Trophoblast cell (in vitro differentiated cells and primary cell): Measurements from ENCODE around the gene KDM4C.
A peak's percentile ranks its signal among the peaks of the same experiment; 100 is the strongest.

Source experiments
- DNase-seq, 2 donors: peaks; one replicate each; pipeline ENCODE4 v3.0.0-alpha.2; 2016
- H2AFZ ChIP-seq: 2 replicates; pipeline ENCODE4 v1.6.1; 2013; ENCODE audit warnings: low read length, moderate library complexity, mild to moderate bottlenecking; ENCODE audit not compliant: insufficient read depth, poor library complexity
- H2AK5ac ChIP-seq: 2 replicates; pipeline ENCODE4 v1.6.1; 2013; ENCODE audit warnings: mild to moderate bottlenecking, low read length
- H2BK120ac ChIP-seq: 2 replicates; pipeline ENCODE4 v1.6.1; 2013; ENCODE audit warnings: low read length, mild to moderate bottlenecking, moderate library complexity; ENCODE audit not compliant: insufficient read depth, poor library complexity
- H2BK12ac ChIP-seq: 2 replicates; pipeline ENCODE4 v1.6.1; 2013; ENCODE audit warnings: mild to moderate bottlenecking, low read length, moderate library complexity
- H2BK5ac ChIP-seq: 2 replicates; pipeline ENCODE4 v1.6.1; 2013; ENCODE audit warnings: low read length, low read depth, moderate library complexity, mild to moderate bottlenecking; ENCODE audit not compliant: poor library complexity
- H3K14ac ChIP-seq: 2 replicates; pipeline ENCODE4 v1.6.1; 2013; ENCODE audit warnings: mild to moderate bottlenecking, low read length
- H3K18ac ChIP-seq: 2 replicates; pipeline ENCODE4 v1.6.1; 2013; ENCODE audit warnings: mild to moderate bottlenecking, low read length
- H3K23ac ChIP-seq: 2 replicates; pipeline ENCODE4 v1.6.1; 2013; ENCODE audit warnings: low read length
- H3K27ac ChIP-seq: 2 replicates; pipeline ENCODE4 v1.5.1; 2013; ENCODE audit warnings: low read depth, mild to moderate bottlenecking, inconsistent platforms, low read length, moderate library complexity
- H3K27me3 ChIP-seq: 2 replicates; pipeline ENCODE4 v1.6.1; 2013; ENCODE audit warnings: inconsistent platforms, mild to moderate bottlenecking, low read length, moderate library complexity; ENCODE audit not compliant: insufficient read depth
- H3K36me3 ChIP-seq, 2 experiments: 1 replicate in 1 of 2; 2 replicates in 1 of 2; pipeline ENCODE4 v1.6.1; 2013; ENCODE audit warnings: low read length in 2 of 2, mild to moderate bottlenecking in 2 of 2, moderate library complexity in 1 of 2; ENCODE audit not compliant: insufficient read depth in 2 of 2, control insufficient read depth in 1 of 2
- H3K4ac ChIP-seq: 2 replicates; pipeline ENCODE4 v1.6.1; 2013; ENCODE audit warnings: low read depth, mild to moderate bottlenecking, low read length, moderate library complexity
- H3K4me1 ChIP-seq, 2 experiments: 1 replicate in 1 of 2; 2 replicates in 1 of 2; pipeline ENCODE4 v1.6.1; 2013; ENCODE audit warnings: low read length in 2 of 2, mild to moderate bottlenecking in 2 of 2, moderate library complexity in 1 of 2; ENCODE audit not compliant: insufficient read depth in 2 of 2, control insufficient read depth in 1 of 2
- H3K4me2 ChIP-seq: 2 replicates; pipeline ENCODE4 v1.6.1; 2013; ENCODE audit warnings: inconsistent platforms, mild to moderate bottlenecking, low read length, moderate library complexity
- H3K4me3 ChIP-seq: 2 replicates; pipeline ENCODE4 v1.5.1; 2013; ENCODE audit warnings: mild to moderate bottlenecking, low read depth, low read length, inconsistent platforms
- H3K79me1 ChIP-seq: one replicate; pipeline ENCODE4 v1.6.1; 2013; ENCODE audit warnings: low read length
- H3K79me2 ChIP-seq: 2 replicates; pipeline ENCODE4 v1.6.1; 2013; ENCODE audit warnings: low read length, mild to moderate bottlenecking; ENCODE audit not compliant: control insufficient read depth, insufficient read depth, poor library complexity
- H3K9ac ChIP-seq: 2 replicates; pipeline ENCODE4 v1.6.1; 2013; ENCODE audit warnings: mild to moderate bottlenecking, low read length
- H3K9me3 ChIP-seq: 2 replicates; pipeline ENCODE4 v1.6.1; 2013; ENCODE audit warnings: low read depth, mild to moderate bottlenecking, control low read depth, inconsistent platforms, low read length; ENCODE audit not compliant: insufficient read depth
- H4K12ac ChIP-seq: 2 replicates; pipeline ENCODE4 v1.6.1; 2013; ENCODE audit warnings: low read depth, mild to moderate bottlenecking, low read length, moderate library complexity
- H4K8ac ChIP-seq: 2 replicates; pipeline ENCODE4 v1.6.1; 2013; ENCODE audit warnings: low read depth, mild to moderate bottlenecking, low read length, moderate library complexity
- H4K91ac ChIP-seq: one replicate; pipeline ENCODE4 v1.6.1; 2013; ENCODE audit warnings: low read depth, mild to moderate bottlenecking, low read length, moderate library complexity
- WGBS: extraction: QIAGEN DNeasy Blood & Tissue Kit; methylation state at CpG from one replicate; pipeline ENCODE4 v1.1.7; 2013; ENCODE audit warnings: missing lambda C conversion rate; ENCODE audit not compliant: insufficient read length, insufficient coverage; ENCODE audit errors: extremely low coverage; 5-methylcytosine and 5-hydroxymethylcytosine counted together

KDM4C gene

GRCh38 chr9:7132605-7133004, 374.8 kb downstream of the KDM4C start:
- Histone ChIP-seq H3K18ac (no peak overlapping the region), H2AFZ (no peak overlapping the region), H4K12ac (no peak overlapping the region), H2BK120ac (no peak overlapping the region), H3K14ac (no peak overlapping the region), H4K8ac (no peak overlapping the region), H3K4ac (no peak overlapping the region), H3K27me3 (no peaks in the 10 kb centered on the region), H3K4me1 (peaks cover 0 to 9% of the 10 kb centered on the region in 2 experiments), H3K79me2 (no peaks in the 10 kb centered on the region), H2BK12ac (no peak overlapping the region), H3K4me3 (no peak overlapping the region), H2AK5ac (no peak overlapping the region), H3K27ac (no peak overlapping the region), H2BK5ac (no peak overlapping the region), H3K9me3 (no peaks in the 10 kb centered on the region), H4K91ac (no peak overlapping the region), H3K36me3 (peaks cover 0 to 2% of the 10 kb centered on the region in 2 experiments), H3K79me1 (no peaks in the 10 kb centered on the region), H3K4me2 (no peak overlapping the region), H3K23ac (no peak overlapping the region), H3K9ac (no peak overlapping the region)
- no CpG with 5 or more reads among the region's 1 CpG for WGBS
- no peak for DNase-seq

GRCh38 chr9:7135735-7136134, 378.0 kb downstream of the KDM4C start:
- DNase-seq, result no peak
- H3K4me3 ChIP-seq, result no peak overlapping the region
- no CpG with 5 or more reads among the region's 4 CpGs for WGBS

DNA sequence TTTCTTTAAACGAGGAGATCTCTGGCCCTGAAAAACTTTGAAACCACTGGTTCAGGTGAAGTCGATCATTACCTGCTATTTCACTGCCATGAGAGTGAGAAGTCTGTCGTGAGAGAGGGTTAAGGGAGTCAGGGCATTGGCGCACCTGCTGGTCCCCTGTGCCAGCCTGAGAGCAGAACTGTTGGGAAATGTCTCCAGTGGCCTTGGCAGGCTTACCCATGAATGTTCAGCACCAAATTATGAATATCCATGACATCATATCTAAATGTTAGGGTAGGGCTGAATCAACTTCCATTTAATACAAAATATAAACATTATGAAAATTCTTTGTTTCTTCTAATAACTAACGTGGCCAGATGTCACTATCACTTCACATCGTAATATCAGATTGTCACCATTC, 379.3 kb downstream of the KDM4C start:
- Histone ChIP-seq H3K27ac (no peak overlapping the region), H3K9me3 (no peaks in the 10 kb centered on the region)

More at GRCh38 chr9:7135735-7136134, 378.0 kb downstream of the KDM4C start:
- H3K18ac ChIP-seq, result no peak overlapping the region
- H3K4me1 ChIP-seq, result peaks cover 4% of the 10 kb centered on the region in 2 experiments
- no peak overlapping the region for H3K14ac ChIP-seq
- no peaks in the 10 kb centered on the region for H3K36me3 ChIP-seq
- no peak overlapping the region for H4K12ac ChIP-seq
- H3K27me3 ChIP-seq, result no peaks in the 10 kb centered on the region
- H3K27ac ChIP-seq, result no peak overlapping the region
- no peak overlapping the region for H4K91ac ChIP-seq
- no peak overlapping the region for H2BK12ac ChIP-seq
- H2BK5ac ChIP-seq, result no peak overlapping the region
- H2AK5ac ChIP-seq, result no peak overlapping the region
- H3K79me1 ChIP-seq, result peaks cover 2% of the 10 kb centered on the region
- H3K4ac ChIP-seq, result no peak overlapping the region
- no peak overlapping the region for H3K4me2 ChIP-seq
- H2BK120ac ChIP-seq, result no peak overlapping the region
- H2AFZ ChIP-seq, result no peak overlapping the region
- H3K23ac ChIP-seq, result no peak overlapping the region
- no peak overlapping the region for H3K9ac ChIP-seq
- no peak overlapping the region for H4K8ac ChIP-seq
- no peaks in the 10 kb centered on the region for H3K79me2 ChIP-seq
- no peaks in the 10 kb centered on the region for H3K9me3 ChIP-seq

DNA sequence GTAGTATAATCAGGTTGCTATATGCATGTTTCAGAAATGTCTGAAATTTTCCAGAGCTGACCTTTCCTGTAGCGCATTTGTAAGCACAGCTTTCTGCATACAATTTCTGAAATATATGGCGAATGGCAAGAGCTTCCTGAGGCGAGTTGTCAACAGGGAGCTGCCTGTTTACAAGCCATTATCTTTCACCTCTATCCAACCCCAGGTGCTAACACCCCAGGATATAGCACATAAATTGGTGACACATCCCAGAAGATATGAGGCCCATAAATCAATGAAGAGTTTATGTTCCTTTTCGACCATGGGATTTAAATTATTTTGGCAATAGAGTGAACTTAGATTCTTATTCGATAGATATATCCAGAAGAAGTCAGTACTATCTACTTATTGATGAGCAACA, 379.8 kb downstream of the KDM4C start:
- Histone ChIP-seq H4K8ac (no peak overlapping the region), H3K9me3 (no peaks in the 10 kb centered on the region), H3K4me2 (no peak overlapping the region), H3K23ac (no peak overlapping the region), H3K79me2 (no peaks in the 10 kb centered on the region), H3K9ac (no peak overlapping the region), H2BK12ac (no peak overlapping the region), H2BK120ac (no peak overlapping the region), H3K4me3 (no peak overlapping the region), H2AFZ (no peak overlapping the region), H2AK5ac (no peak overlapping the region), H3K18ac (no peak overlapping the region), H3K4me1 (peaks cover 4 to 6% of the 10 kb centered on the region in 2 experiments), H4K12ac (no peak overlapping the region), H3K36me3 (no peaks in the 10 kb centered on the region), H3K14ac (no peak overlapping the region), H3K27ac (no peak overlapping the region), H3K79me1 (peaks cover 2% of the 10 kb centered on the region), H2BK5ac (no peak overlapping the region), H3K27me3 (no peaks in the 10 kb centered on the region), H4K91ac (no peak overlapping the region), H3K4ac (no peak overlapping the region)
- peak in 1 of 2 donors; percentile 50 for DNase-seq
- WGBS, result no CpG with 5 or more reads among the region's 5 CpGs

More for the DNA sequence above, 379.3 kb downstream of the KDM4C start:
- Histone ChIP-seq H3K79me2 (no peaks in the 10 kb centered on the region), H3K79me1 (peaks cover 2% of the 10 kb centered on the region), H3K4me1 (peaks cover 4 to 6% of the 10 kb centered on the region in 2 experiments), H3K14ac (no peak overlapping the region), H3K18ac (no peak overlapping the region), H4K12ac (no peak overlapping the region), H2AK5ac (peak overlapping the region; percentile 12), H3K36me3 (no peaks in the 10 kb centered on the region), H2BK12ac (no peak overlapping the region), H3K4ac (no peak overlapping the region), H2BK120ac (no peak overlapping the region), H2AFZ (no peak overlapping the region), H4K91ac (peak overlapping the region; percentile 4), H2BK5ac (no peak overlapping the region), H3K4me2 (no peak overlapping the region), H3K9ac (no peak overlapping the region), H3K23ac (no peak overlapping the region), H3K4me3 (no peak overlapping the region), H4K8ac (no peak overlapping the region), H3K27me3 (no peaks in the 10 kb centered on the region)
- DNase-seq, result no peak
- no CpG with 5 or more reads among the region's 6 CpGs for WGBS
